ENCODE data around the gene LRP2.

Gene LRP2

DNA sequence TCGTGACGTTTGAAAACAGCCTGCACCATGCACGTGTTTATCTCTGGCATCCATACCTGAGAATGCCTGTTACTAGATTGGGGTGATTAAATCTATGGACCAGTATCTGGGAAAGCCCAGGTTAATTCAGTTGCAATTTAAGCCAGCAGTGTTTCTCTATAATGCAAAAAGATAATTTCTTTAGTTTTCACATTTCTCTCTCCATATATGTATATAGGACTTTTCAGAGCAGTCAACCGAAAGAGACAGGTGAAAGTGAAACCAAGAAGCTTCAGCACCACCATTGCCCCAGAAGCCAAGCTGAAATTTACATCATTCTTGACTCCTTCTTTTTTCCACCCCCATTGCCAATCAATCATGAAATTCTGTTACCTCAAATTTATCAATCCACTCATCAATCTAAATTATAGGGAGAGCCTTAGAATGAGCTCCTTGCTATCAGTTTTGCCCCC, 2.7 kb upstream of the LRP2 start:
- no peaks in the 10 kb centered on the region for H3K36me3 ChIP-seq
- H3K9me3 ChIP-seq: no peaks in the 10 kb centered on the region
- peak overlapping the region; percentile 26; the same call in 1 of the 2 replicates for H3K4me3 ChIP-seq (ENCODE audit: low read depth, low read length)
- H3K4me1 ChIP-seq: no peaks in the 10 kb centered on the region
- peaks cover 47% of the 10 kb centered on the region for H3K27me3 ChIP-seq
- TF ChIP-seq, protein P1, sequence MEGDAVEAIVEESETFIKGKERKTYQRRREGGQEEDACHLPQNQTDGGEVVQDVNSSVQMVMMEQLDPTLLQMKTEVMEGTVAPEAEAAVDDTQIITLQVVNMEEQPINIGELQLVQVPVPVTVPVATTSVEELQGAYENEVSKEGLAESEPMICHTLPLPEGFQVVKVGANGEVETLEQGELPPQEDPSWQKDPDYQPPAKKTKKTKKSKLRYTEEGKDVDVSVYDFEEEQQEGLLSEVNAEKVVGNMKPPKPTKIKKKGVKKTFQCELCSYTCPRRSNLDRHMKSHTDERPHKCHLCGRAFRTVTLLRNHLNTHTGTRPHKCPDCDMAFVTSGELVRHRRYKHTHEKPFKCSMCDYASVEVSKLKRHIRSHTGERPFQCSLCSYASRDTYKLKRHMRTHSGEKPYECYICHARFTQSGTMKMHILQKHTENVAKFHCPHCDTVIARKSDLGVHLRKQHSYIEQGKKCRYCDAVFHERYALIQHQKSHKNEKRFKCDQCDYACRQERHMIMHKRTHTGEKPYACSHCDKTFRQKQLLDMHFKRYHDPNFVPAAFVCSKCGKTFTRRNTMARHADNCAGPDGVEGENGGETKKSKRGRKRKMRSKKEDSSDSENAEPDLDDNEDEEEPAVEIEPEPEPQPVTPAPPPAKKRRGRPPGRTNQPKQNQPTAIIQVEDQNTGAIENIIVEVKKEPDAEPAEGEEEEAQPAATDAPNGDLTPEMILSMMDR (IDR thresholded peaks at IDR 0.05; ENCODE audit: low read depth, low read length): no peak
- DNase-seq: no peak

DNA sequence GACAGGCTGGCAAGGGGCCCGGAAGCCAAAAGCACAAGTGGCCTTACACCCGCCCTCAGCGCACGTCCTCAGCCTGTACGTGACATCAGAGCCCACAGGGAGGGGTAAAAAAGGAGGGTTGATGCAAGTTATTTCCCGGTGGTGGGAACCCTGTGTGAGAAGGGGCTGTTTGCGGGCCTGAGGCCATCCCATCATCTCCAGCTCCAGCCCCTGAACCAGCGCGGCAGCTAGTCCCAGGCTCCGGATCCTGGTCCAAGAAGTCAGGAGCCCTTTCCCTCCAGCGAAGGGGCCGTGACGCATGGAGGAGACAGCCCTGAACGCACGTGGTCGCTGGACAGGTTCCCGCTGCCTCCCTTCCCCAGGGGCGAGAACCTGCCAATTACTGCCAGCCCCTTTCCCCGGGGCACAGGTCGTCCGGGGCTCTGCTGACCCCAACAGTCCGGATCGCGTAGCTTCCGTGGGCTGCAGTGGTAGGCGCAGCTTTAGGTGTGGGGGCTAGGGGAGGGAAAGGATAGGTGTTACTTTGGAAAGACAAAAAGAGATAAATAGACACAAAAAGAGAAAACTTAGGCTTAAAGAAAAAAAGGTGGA, 1.3 kb upstream of the LRP2 start:
- Histone ChIP-seq H3K27me3 (peaks cover 47% of the 10 kb centered on the region), H3K36me3 (no peaks in the 10 kb centered on the region), H3K4me1 (no peaks in the 10 kb centered on the region), H3K9me3 (no peaks in the 10 kb centered on the region), H3K4me3 (ENCODE audit: low read depth, low read length) (peak overlapping the region; percentile 26)
- no peak for DNase-seq
- TF ChIP-seq, protein P1 (IDR thresholded peaks at IDR 0.05; ENCODE audit: low read depth, low read length): no peak

DNA sequence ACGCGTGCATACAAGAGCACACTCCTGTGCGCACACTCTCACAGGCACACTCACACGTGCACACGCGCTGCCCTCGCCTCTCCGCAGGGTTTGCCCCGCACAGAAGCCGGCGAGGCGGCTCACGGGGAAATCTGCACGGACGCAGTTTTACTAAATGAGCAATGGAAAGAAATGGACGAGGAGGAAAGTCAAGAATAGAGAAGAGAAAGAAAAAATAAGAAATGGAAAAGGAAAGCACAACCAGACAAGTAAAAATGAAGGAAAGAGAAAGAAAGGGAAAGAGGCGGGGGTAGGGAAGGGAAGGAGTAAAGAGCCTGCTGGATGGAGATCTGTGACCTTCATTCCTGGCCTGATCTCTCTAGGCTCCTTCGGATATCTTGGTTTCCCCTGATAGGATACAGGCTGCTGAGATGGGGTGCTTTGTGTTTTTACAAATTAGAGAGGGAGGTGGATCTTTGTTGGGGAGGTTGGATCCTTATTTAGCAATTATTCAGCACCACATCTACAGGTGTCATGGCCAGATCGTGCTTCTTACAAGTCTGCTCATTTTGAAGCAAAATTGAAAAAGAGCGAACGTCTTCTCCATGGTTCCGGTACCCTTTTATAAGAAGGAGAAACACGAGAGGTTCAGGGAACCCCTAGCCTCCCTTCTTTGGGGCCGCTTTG, 693 bp upstream of the LRP2 start:
- Histone ChIP-seq H3K36me3 (no peaks in the 10 kb centered on the region), H3K4me3 (ENCODE audit: low read depth, low read length) (no peak overlapping the region), H3K27me3 (peaks cover 47% of the 10 kb centered on the region), H3K9me3 (no peaks in the 10 kb centered on the region), H3K4me1 (no peaks in the 10 kb centered on the region)
- TF ChIP-seq, protein P1 (IDR thresholded peaks at IDR 0.05; ENCODE audit: low read depth, low read length): no peak
- DNase-seq: no peak

DNA sequence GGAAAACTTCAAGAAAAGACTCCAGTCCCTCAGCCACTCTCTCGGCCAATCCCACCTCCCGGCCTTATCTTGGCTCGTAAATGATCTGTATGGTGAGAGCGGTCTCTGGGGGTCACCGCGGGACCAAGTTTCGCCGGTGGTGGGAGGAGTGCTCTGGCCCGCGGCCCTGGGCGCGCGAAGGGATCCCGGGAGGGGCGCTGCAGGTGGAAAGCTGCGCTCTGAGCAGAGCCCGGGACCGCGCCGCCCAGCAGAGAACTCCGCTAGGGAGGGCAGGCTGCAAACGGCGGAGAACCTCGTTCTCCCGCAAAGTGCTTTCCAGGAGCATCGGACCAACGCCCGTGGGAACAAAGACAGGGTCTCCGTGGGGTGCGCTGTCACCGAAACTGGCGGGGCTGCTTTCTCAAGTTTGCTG, 622 bp downstream of the LRP2 start:
- no peak overlapping the region for H3K4me3 ChIP-seq (ENCODE audit: low read depth, low read length)
- no peak for DNase-seq
- H3K9me3 ChIP-seq: no peaks in the 10 kb centered on the region
- H3K27me3 ChIP-seq: peaks cover 47% of the 10 kb centered on the region
- TF ChIP-seq, protein P1 (IDR thresholded peaks at IDR 0.05; ENCODE audit: low read depth, low read length): no peak
- H3K36me3 ChIP-seq: no peaks in the 10 kb centered on the region
- no peaks in the 10 kb centered on the region for H3K4me1 ChIP-seq

DNA sequence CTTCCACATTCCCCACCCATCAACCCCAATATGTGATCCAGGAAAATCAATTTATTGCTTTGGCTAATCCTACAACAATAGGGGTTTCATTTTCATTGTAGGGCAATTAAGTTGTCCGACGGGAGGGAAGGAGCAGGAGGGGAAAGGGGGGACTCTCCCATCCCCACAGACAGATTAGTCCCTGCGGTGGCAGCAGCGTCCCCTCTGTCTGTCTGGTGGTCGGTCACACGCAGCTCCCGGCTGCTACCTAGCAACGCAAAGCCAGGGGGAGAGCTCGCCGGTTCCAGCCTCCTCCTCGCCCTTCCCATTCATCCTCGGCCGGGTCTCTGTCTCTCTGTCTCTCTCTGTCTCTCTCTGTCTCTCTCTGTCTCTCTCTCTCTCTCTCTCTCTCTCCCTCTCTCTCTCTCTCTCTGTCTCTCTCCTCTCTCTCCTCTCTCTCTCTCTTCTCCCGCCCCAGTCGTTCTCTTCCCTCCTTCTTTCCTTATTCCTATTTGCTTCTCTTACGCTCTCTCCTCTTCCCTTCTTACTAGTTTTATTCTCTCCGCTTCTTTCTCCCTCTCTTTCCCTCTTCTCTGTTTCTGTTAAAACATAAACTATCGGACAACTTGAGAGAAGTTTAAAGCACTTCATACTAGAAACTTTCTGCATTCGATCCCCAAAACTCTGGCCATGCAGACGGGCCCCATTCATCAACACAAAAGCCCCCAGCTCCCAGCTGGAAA, 1.2 kb downstream of the LRP2 start:
- no peaks in the 10 kb centered on the region for H3K4me1 ChIP-seq
- no peak overlapping the region for H3K4me3 ChIP-seq (ENCODE audit: low read depth, low read length)
- TF ChIP-seq, protein P1 (IDR thresholded peaks at IDR 0.05; ENCODE audit: low read depth, low read length): no peak
- peaks cover 47% of the 10 kb centered on the region for H3K27me3 ChIP-seq
- H3K36me3 ChIP-seq: no peaks in the 10 kb centered on the region
- DNase-seq: no peak
- no peaks in the 10 kb centered on the region for H3K9me3 ChIP-seq

DNA sequence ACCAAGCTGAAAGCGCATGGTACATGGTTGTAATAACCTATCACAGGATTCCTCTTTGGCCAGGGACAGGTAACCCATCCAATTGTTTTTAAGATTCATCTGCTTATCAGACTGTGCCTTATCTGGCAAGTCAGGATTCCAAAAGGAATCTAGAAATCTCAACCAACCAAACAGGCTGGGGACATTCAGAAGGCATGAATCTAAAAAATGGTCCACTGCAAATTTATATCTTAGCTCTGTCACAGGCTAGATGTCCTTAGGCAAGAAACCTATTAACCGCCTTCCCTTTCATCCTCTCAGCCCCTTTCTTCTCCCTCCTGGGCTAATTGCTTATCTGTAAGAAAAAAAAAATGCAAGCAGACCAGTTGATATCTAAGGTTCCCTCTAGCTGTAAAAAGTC, 4.3 kb downstream of the LRP2 start:
- H3K9me3 ChIP-seq: no peaks in the 10 kb centered on the region
- H3K4me1 ChIP-seq: no peaks in the 10 kb centered on the region
- no peak for DNase-seq
- H3K27me3 ChIP-seq: peaks cover 27% of the 10 kb centered on the region
- no peaks in the 10 kb centered on the region for H3K36me3 ChIP-seq
- no peak overlapping the region for H3K4me3 ChIP-seq (ENCODE audit: low read depth, low read length)
- TF ChIP-seq, protein P1 (IDR thresholded peaks at IDR 0.05; ENCODE audit: low read depth, low read length): no peak
